Esophagus squamous epithelium (tissue), 4 donors: Measurements from ENCODE around the gene AMBP.

ENCODE experiments used
- CTCF ChIP-seq, 6 experiments: fragments of 450-650 bp in 4 of 6; fragments of 200-600 bp in 2 of 6; sonication (generic) in 2 of 6; IDR thresholded peaks; one replicate each; pipeline ENCODE4 v1.5.1; 2016 to 2019; ENCODE audit warnings: antibody characterized with exemption in 6 of 6, mild to moderate bottlenecking in 4 of 6, moderate library complexity in 4 of 6
- POLR2A ChIP-seq, 4 donors: fragments of 450-650 bp; IDR thresholded peaks; one replicate each; pipeline ENCODE4 v1.6.1; 2017; ENCODE audit warnings: antibody characterized with exemption in 4 of 4, mild to moderate bottlenecking in 4 of 4, moderate library complexity in 3 of 4

- TF ChIP-seq CTCF (IDR thresholded peaks at IDR 0.05) (no peak), POLR2A (IDR thresholded peaks at IDR 0.05) (no peak)
Observed at GRCh38 chr9:114077162-114077837, 800 bp downstream of the AMBP start.
